CD14-positive monocyte (primary cell): ENCODE results near the gene LENG9. TPM values are rescaled to one million over a fixed set of nuclear protein-coding genes. Genes with fewer than 3 reads are reported as not detected.
A peak's percentile ranks its signal among the peaks of the same experiment; 100 is the strongest.

Experiments used
- DNase-seq, 3 donors: peaks; one replicate each; pipeline ENCODE4 v3.0.0-alpha.2; 2011 to 2022
- H2AFZ ChIP-seq: 2 replicates; pipeline ENCODE4 v1.6.0; 2012; ENCODE audit warnings: mild to moderate bottlenecking, low read depth, low read length, inconsistent platforms; ENCODE audit not compliant: insufficient read depth, poor library complexity, severe bottlenecking
- H3K27ac ChIP-seq, 2 donors: 1 replicate in 1 of 2; 2 replicates in 1 of 2; pipeline ENCODE4 v1.5.1; 2012 to 2013; ENCODE audit warnings: low read length in 2 of 2, control low read depth in 1 of 2, inconsistent platforms in 1 of 2, low read depth in 1 of 2, mild to moderate bottlenecking in 1 of 2
- H3K27me3 ChIP-seq, 2 donors: one replicate each; pipeline versions ENCODE4 v1.6.0 to v1.6.1; 2011 to 2013; ENCODE audit warnings: low read length in 2 of 2; ENCODE audit not compliant: control insufficient read depth in 2 of 2, insufficient read depth in 2 of 2
- H3K36me3 ChIP-seq, 2 donors: replicated peaks in 1 of 2; 1 replicate in 1 of 2; 2 replicates in 1 of 2; pipeline versions ENCODE4 v1.5.1 to v1.6.1; 2012 to 2013; ENCODE audit warnings: low read length in 2 of 2, control low read depth in 1 of 2, inconsistent platforms in 1 of 2, mild to moderate bottlenecking in 1 of 2; ENCODE audit not compliant: insufficient read depth in 2 of 2, control insufficient read depth in 1 of 2
- H3K4me1 ChIP-seq, 2 donors: 1 replicate in 1 of 2; 2 replicates in 1 of 2; pipeline versions ENCODE4 v1.5.1 to v1.6.1; 2012 to 2013; ENCODE audit warnings: low read length in 2 of 2, control low read depth in 1 of 2, inconsistent platforms in 1 of 2, mild to moderate bottlenecking in 1 of 2, moderate library complexity in 1 of 2; ENCODE audit not compliant: insufficient read depth in 2 of 2, control insufficient read depth in 1 of 2
- H3K4me2 ChIP-seq: replicated peaks from 2 replicates; pipeline ENCODE3; 2012; ENCODE audit warnings: low read length, moderate library complexity, mild to moderate bottlenecking; ENCODE audit not compliant: poor library complexity, severe bottlenecking; ENCODE audit errors: extremely low read depth
- H3K4me3 ChIP-seq, 3 experiments: fragments of 200-600 bp in 1 of 3; sonication (generic) in 1 of 3; replicated peaks in 1 of 3; 1 replicate in 2 of 3; 2 replicates in 1 of 3; pipeline ENCODE4 v1.5.1; 2011 to 2013; ENCODE audit warnings: low read length in 3 of 3, mild to moderate bottlenecking in 3 of 3, control low read depth in 2 of 3, low read depth in 2 of 3, inconsistent platforms in 1 of 3, moderate library complexity in 1 of 3
- H3K79me2 ChIP-seq: 2 replicates; pipeline ENCODE4 v1.6.0; 2012; ENCODE audit warnings: mild to moderate bottlenecking, control low read depth, inconsistent platforms, low read length, moderate library complexity; ENCODE audit not compliant: insufficient read depth
- H3K9ac ChIP-seq: 2 replicates; pipeline ENCODE4 v1.6.0; 2017; ENCODE audit warnings: low read length, mild to moderate bottlenecking; ENCODE audit not compliant: insufficient read depth, poor library complexity, severe bottlenecking
- H3K9me3 ChIP-seq, 2 donors: replicated peaks in 1 of 2; 1 replicate in 1 of 2; 2 replicates in 1 of 2; pipeline versions ENCODE4 v1.5.1 to v1.6.1; 2012 to 2013; ENCODE audit warnings: low read length in 2 of 2, control low read depth in 1 of 2; ENCODE audit not compliant: control insufficient read depth in 1 of 2, insufficient read depth in 1 of 2
- H4K20me1 ChIP-seq: 2 replicates; pipeline ENCODE4 v1.6.0; 2012; ENCODE audit warnings: mild to moderate bottlenecking, low read length, control low read depth, moderate library complexity; ENCODE audit not compliant: insufficient read depth
- H3K27ac Mint-ChIP-seq, 7 donors: one replicate each; pipeline ENCODE4 v1.8.0; 2020; ENCODE audit warnings: mild to moderate bottlenecking in 7 of 7, mixed read lengths in 7 of 7, moderate library complexity in 6 of 7, inconsistent platforms in 2 of 7
- H3K27me3 Mint-ChIP-seq, 3 donors: one replicate each; pipeline ENCODE4 v1.8.0; 2021 to 2022; ENCODE audit warnings: low read depth in 3 of 3, mild to moderate bottlenecking in 3 of 3, mixed read lengths in 3 of 3, moderate library complexity in 3 of 3, inconsistent platforms in 1 of 3
- H3K36me3 Mint-ChIP-seq, 2 donors: one replicate each; pipeline ENCODE4 v1.8.0; 2020; ENCODE audit warnings: mixed read lengths in 2 of 2, inconsistent platforms in 1 of 2, mild to moderate bottlenecking in 1 of 2
- H3K4me1 Mint-ChIP-seq: one replicate; pipeline ENCODE4 v1.8.0; 2020; ENCODE audit warnings: mild to moderate bottlenecking, mixed read lengths
- H3K4me3 Mint-ChIP-seq, 2 donors: one replicate each; pipeline ENCODE4 v1.8.0; 2020; ENCODE audit warnings: mild to moderate bottlenecking in 2 of 2, mixed read lengths in 2 of 2, moderate library complexity in 1 of 2
- H3K9me3 Mint-ChIP-seq, 7 donors: one replicate each; pipeline ENCODE4 v1.8.0; 2020 to 2022; ENCODE audit warnings: mixed read lengths in 7 of 7, mild to moderate bottlenecking in 6 of 7, moderate library complexity in 6 of 7, inconsistent platforms in 2 of 7
- CTCF ChIP-seq: fragments of 200-600 bp; IDR thresholded peaks from one replicate; pipeline ENCODE4 v1.8.0; 2022; ENCODE audit warnings: antibody characterized with exemption, mild to moderate bottlenecking
- WGBS: methylation state at CpG from one replicate; pipeline ENCODE4 v1.1.5; 2013; ENCODE audit warnings: missing lambda C conversion rate; ENCODE audit not compliant: insufficient coverage; 5-methylcytosine and 5-hydroxymethylcytosine counted together
- intact Hi-C, 2 donors: fragments of 100-400 bp; cut with micrococcal nuclease; formaldehyde crosslinking; loops; one replicate each; pipeline versions ENCODE4 v1.15.0 to v1.15.1; 2023
- polyA plus RNA-seq, 3 donors: library from polyadenylated mRNA; depleted of rRNA in 1 of 3; unstranded in 2 of 3; stranded (reverse) in 1 of 3; fragments of 300-500 nt in 2 of 3; fragments of >200 nt in 1 of 3; fragmentation: Illumina TruSeq in 2 of 3; gene quantifications; 1 replicate in 2 of 3; 2 replicates in 1 of 3; pipeline ENCODE4 v1.2.3, GENCODE V29; 2012 to 2021

Gene LENG9
- polyA plus RNA-seq, 3 donors: 0.15 to 2.0 TPM; not detected in 1

DNA sequence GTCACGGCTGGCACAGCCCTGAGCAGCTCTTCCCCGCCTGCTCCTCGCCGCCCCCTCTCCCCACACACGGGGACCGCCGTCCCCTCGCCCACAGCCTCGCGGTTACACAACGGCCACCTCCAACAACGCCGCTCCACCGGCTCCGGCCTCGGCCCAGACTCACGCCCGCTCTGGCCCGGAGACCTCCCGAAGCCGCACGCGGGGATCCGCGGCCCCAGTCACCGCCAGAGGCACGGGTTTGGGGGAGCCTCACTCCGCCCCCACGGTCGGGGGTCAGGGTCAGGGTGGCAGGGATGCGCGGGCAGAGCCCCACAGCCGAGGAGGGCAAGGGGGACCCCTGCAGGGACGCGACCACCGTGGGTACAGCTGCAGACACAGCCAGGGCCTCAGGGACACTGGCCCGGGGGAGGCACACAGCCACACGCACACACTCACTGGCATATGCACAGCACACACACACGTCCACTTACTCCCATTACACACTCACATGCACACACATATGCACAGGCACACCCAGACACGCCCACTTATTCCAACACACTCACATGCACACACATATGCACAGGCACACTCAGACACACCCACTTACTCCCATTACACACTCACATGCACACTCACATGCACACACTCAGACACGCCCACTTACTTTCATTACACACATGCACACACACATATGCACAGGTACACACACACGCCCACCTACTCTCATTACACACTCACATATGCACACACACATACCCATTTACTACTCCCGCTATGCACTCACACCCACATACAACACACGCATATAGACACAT, 46.7 kb downstream of the LENG9 start:
- no peaks in the 10 kb centered on the region for H3K79me2 ChIP-seq
- H3K9ac ChIP-seq: no peak overlapping the region
- H3K4me1 ChIP-seq: peaks cover 12 to 15% of the 10 kb centered on the region in 2 donors
- peaks cover 0 to 10% of the 10 kb centered on the region in 2 donors for H3K9me3 ChIP-seq
- peaks cover 30 to 68% of the 10 kb centered on the region in 2 donors for H3K27me3 ChIP-seq
- H3K9me3 Mint-ChIP-seq: peaks cover 7 to 24% (median 17%) of the 10 kb centered on the region in 7 donors
- no peak overlapping the region for H3K27ac Mint-ChIP-seq
- peak overlapping the region in 1 of 2 donors; percentile 75 for H3K4me3 Mint-ChIP-seq
- H3K4me3 ChIP-seq: no peak overlapping the region
- H3K4me2 ChIP-seq: no peak overlapping the region
- 63% methylated on average over 43 of the region's 44 CpGs for WGBS
- DNase-seq: no peak
- no peak for TF ChIP-seq CTCF
- H3K27ac ChIP-seq: no peak overlapping the region
- H3K36me3 Mint-ChIP-seq: peaks cover 0 to 6% of the 10 kb centered on the region in 2 donors
- H3K27me3 Mint-ChIP-seq: peaks cover 46 to 67% (median 48%) of the 10 kb centered on the region in 3 donors
- no peaks in the 10 kb centered on the region for H3K36me3 ChIP-seq
- intact Hi-C loops: loop anchor here in 1 of 2 donors (10.0 kb wide), 1 partner anchor 118 kb away; no protein-coding TSS in a partner anchor
- no peaks in the 10 kb centered on the region for H4K20me1 ChIP-seq
- peaks cover 14% of the 10 kb centered on the region for H3K4me1 Mint-ChIP-seq
- H2AFZ ChIP-seq: no peak overlapping the region

DNA sequence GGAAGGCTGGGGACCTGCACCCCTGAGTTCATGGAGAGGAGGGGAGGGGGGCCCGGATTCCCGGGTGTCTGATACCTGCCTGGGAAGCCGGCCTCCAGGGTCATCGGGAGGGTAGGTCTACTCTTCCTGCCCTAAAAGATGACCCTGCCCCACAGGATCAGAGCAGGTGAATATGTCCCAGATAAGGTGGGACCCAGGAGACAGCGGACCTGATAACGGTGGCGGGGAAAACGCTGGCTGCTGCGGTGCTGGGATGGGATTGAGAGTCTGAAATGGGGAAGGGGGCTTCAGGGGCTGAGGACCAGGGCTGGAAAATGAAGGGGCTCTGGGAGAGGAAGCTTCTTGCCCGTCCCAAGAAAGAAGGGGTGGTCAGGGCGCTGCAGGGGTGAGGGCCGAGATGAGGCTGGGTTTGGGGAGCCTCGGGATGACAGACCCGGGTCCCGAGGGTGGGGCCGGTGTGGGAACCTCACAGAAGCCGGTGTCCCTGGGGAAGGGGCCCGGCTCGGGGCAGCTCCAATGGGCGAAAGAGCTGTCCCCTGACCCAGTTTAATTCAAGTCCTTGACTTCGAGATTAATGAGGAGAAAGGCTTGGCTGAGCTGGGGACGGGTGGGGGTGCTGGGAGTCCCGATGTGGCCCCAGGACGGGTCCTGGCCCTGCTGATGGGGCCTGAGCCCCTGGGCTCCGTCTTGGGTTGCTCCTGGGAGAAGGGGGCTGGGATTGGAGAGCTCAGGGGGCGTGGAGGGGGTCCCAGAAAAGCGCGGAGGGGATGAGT, 47.5 kb downstream of the LENG9 start:
- Histone ChIP-seq H3K27me3 (peaks cover 30 to 64% of the 10 kb centered on the region in 2 donors), H3K27ac (no peak overlapping the region), H3K9me3 (peaks cover 0 to 10% of the 10 kb centered on the region in 2 donors), H3K4me2 (no peak overlapping the region), H3K4me1 (peaks cover 12 to 15% of the 10 kb centered on the region in 2 donors), H2AFZ (no peak overlapping the region), H4K20me1 (no peaks in the 10 kb centered on the region), H3K4me3 (no peak overlapping the region), H3K79me2 (no peaks in the 10 kb centered on the region), H3K36me3 (no peaks in the 10 kb centered on the region), H3K9ac (no peak overlapping the region)
- peaks cover 14% of the 10 kb centered on the region for H3K4me1 Mint-ChIP-seq
- 7% methylated on average over 24 of the region's 28 CpGs for WGBS
- H3K27ac Mint-ChIP-seq: no peak overlapping the region
- TF ChIP-seq CTCF: no peak
- H3K9me3 Mint-ChIP-seq: peaks cover 7 to 24% (median 18%) of the 10 kb centered on the region in 7 donors
- intact Hi-C loops: loop anchor here in 1 of 2 donors (10.0 kb wide), 1 partner anchor 119 kb away; no protein-coding TSS in a partner anchor
- peak overlapping the region in 1 of 2 donors; percentile 61 for H3K4me3 Mint-ChIP-seq
- no peak for DNase-seq
- H3K27me3 Mint-ChIP-seq: peaks cover 50 to 70% (median 53%) of the 10 kb centered on the region in 3 donors
- H3K36me3 Mint-ChIP-seq: peaks cover 0 to 6% of the 10 kb centered on the region in 2 donors
